Stomach (tissue), 9 donors: Measurements from ENCODE around the gene TCF23. TPM values are rescaled to one million over a fixed set of nuclear protein-coding genes. Genes with fewer than 3 reads are reported as not detected.

ENCODE experiments used
- DNase-seq, 2 donors: peaks; one replicate each; pipeline versions ENCODE4 v3.0.0 to v3.0.0-alpha.2; 2013 to 2019
- H3K27ac ChIP-seq, 5 donors: fragments of 200-600 bp in 4 of 5; sonication (generic) in 4 of 5; one replicate each; pipeline ENCODE4 v1.5.1; 2013 to 2019; ENCODE audit warnings: mild to moderate bottlenecking in 1 of 5, moderate library complexity in 1 of 5
- H3K27me3 ChIP-seq, 3 donors: fragments of 200-600 bp; sonication (generic); one replicate each; pipeline ENCODE4 v1.5.1; 2017 to 2019; ENCODE audit warnings: mixed run types in 1 of 3
- H3K36me3 ChIP-seq, 4 donors: fragments of 200-600 bp; sonication (generic); 1 replicate in 3 of 4; 2 replicates in 1 of 4; pipeline ENCODE4 v1.5.1; 2016 to 2019
- H3K4me1 ChIP-seq, 4 donors: fragments of 200-600 bp; sonication (generic); one replicate each; pipeline ENCODE4 v1.5.1; 2016 to 2019
- H3K4me3 ChIP-seq, 4 donors: fragments of 200-600 bp; sonication (generic) in 3 of 4; one replicate each; pipeline ENCODE4 v1.5.1; 2016 to 2019; ENCODE audit warnings: mild to moderate bottlenecking in 1 of 4
- H3K9me3 ChIP-seq, 4 donors: fragments of 200-600 bp; sonication (generic); one replicate each; pipeline ENCODE4 v1.5.1; 2016 to 2019
- CTCF ChIP-seq, 7 experiments: fragments of 450-650 bp in 4 of 7; fragments of 200-600 bp in 3 of 7; sonication (generic) in 3 of 7; IDR thresholded peaks; one replicate each; pipeline ENCODE4 v1.5.1; 2016 to 2019; ENCODE audit warnings: antibody characterized with exemption in 7 of 7, control low read depth in 2 of 7, mild to moderate bottlenecking in 1 of 7
- EP300 ChIP-seq: sonication (generic); formaldehyde crosslinking; IDR thresholded peaks from one replicate; pipeline ENCODE4 v1.6.1; 2017; ENCODE audit warnings: antibody characterized with exemption
- POLR2A ChIP-seq, 4 donors: fragments of 450-650 bp; IDR thresholded peaks; one replicate each; pipeline ENCODE4 v1.6.1; 2016; ENCODE audit warnings: antibody characterized with exemption in 4 of 4, control low read depth in 2 of 4, mild to moderate bottlenecking in 1 of 4, moderate library complexity in 1 of 4
- POLR2AphosphoS5 ChIP-seq, 3 donors: sonication (generic); formaldehyde crosslinking; IDR thresholded peaks; one replicate each; pipeline ENCODE4 v1.6.1; 2016; ENCODE audit warnings: antibody characterized with exemption in 3 of 3
- WGBS, 5 donors: extraction: QIAGEN DNeasy Blood & Tissue Kit in 3 of 5; methylation state at CpG; one replicate each; pipeline versions ENCODE4 v1.1.5 to v1.1.7; 2013 to 2018; 5-methylcytosine and 5-hydroxymethylcytosine counted together
- intact Hi-C: fragments of 100-400 bp; cut with DNase I; formaldehyde crosslinking; loops from one replicate; pipeline ENCODE4 v1.15.1; 2023; ENCODE audit warnings: low total_unique reads
- polyA plus RNA-seq, 3 donors: library from polyadenylated mRNA; stranded (reverse); fragments of 200-250 nt; gene quantifications; one replicate each; pipeline ENCODE4 v1.2.3, GENCODE V29; 2013
- total RNA-seq, 5 donors: library from RNA; depleted of rRNA; stranded (reverse); fragments of >200 nt; gene quantifications; one replicate each; pipeline versions ENCODE4 v1.1.0 to v1.2.3, GENCODE V29; 2014 to 2016
- donor health status: healthy with polysubstance abuse.
- donor health status: Bipolar disorder and iron deficiency.
- donor health status: healthy.

The TCF23 gene
- total and polyA plus RNA-seq, 8 donors = 0.03 TPM; not detected in 7

GRCh38 chr2:27149570-27150405 is 984 bp downstream of the TCF23 start:
- H3K36me3 ChIP-seq = no peaks in the 10 kb centered on the region
- intact Hi-C loops = no loop called here
- no peak for TF ChIP-seq CTCF (IDR thresholded peaks at IDR 0.05)
- TF ChIP-seq EP300 = no peak
- TF ChIP-seq POLR2AphosphoS5 (IDR thresholded peaks at IDR 0.05) = no peak
- no peak for TF ChIP-seq POLR2A (IDR thresholded peaks at IDR 0.05)
- H3K4me3 ChIP-seq = no peak overlapping the region
- WGBS, 5 donors = 85 to 95% (median 87%) methylated on average over 28 to 29 of the region's 29 CpGs
- no peak overlapping the region for H3K27ac ChIP-seq
- DNase-seq = no peak
- no peaks in the 10 kb centered on the region for H3K9me3 ChIP-seq
- H3K27me3 ChIP-seq = peaks cover 0 to 23% (median 0%) of the 10 kb centered on the region in 3 donors
- H3K4me1 ChIP-seq = no peaks in the 10 kb centered on the region

GRCh38 chr2:27150639-27151230 is 1.9 kb downstream of the TCF23 start:
- WGBS, 5 donors = 79 to 89% (median 87%) methylated on average over 5 to 8 of the region's 8 CpGs
- TF ChIP-seq POLR2A (IDR thresholded peaks at IDR 0.05) = no peak
- TF ChIP-seq CTCF (IDR thresholded peaks at IDR 0.05) = no peak
- no peak for TF ChIP-seq EP300
- TF ChIP-seq POLR2AphosphoS5 (IDR thresholded peaks at IDR 0.05) = no peak
- DNase-seq = no peak

GRCh38 chr2:27152102-27152795 is 3.4 kb downstream of the TCF23 start:
- WGBS, 5 donors = 77 to 85% (median 81%) methylated on average over 8 of the region's 8 CpGs

More at GRCh38 chr2:27150639-27151230, 1.9 kb downstream of the TCF23 start:
- Histone ChIP-seq H3K4me3 (no peak overlapping the region), H3K27me3 (peaks cover 0 to 23% (median 0%) of the 10 kb centered on the region in 3 donors), H3K9me3 (no peaks in the 10 kb centered on the region), H3K4me1 (no peaks in the 10 kb centered on the region), H3K27ac (no peak overlapping the region), H3K36me3 (no peaks in the 10 kb centered on the region)
- intact Hi-C loops = no loop called here

More at GRCh38 chr2:27152102-27152795, 3.4 kb downstream of the TCF23 start:
- TF ChIP-seq POLR2A (IDR thresholded peaks at IDR 0.05) (no peak), EP300 (no peak), CTCF (IDR thresholded peaks at IDR 0.05) (no peak), POLR2AphosphoS5 (IDR thresholded peaks at IDR 0.05) (no peak)
- intact Hi-C loops = no loop called here
- Histone ChIP-seq H3K27me3 (peaks cover 0 to 26% (median 0%) of the 10 kb centered on the region in 3 donors), H3K9me3 (no peaks in the 10 kb centered on the region), H3K36me3 (no peaks in the 10 kb centered on the region), H3K4me3 (no peak overlapping the region), H3K27ac (no peak overlapping the region), H3K4me1 (no peaks in the 10 kb centered on the region)
- no peak for DNase-seq
